Fibroblast of the conjunctiva (primary cell): Measurements from ENCODE around the gene FRMD6.

Source experiments
- DNase-seq: peaks from one replicate; pipeline ENCODE4 v3.0.0-alpha.2; 2010; ENCODE audit warnings: low read depth

FRMD6 gene

DNA sequence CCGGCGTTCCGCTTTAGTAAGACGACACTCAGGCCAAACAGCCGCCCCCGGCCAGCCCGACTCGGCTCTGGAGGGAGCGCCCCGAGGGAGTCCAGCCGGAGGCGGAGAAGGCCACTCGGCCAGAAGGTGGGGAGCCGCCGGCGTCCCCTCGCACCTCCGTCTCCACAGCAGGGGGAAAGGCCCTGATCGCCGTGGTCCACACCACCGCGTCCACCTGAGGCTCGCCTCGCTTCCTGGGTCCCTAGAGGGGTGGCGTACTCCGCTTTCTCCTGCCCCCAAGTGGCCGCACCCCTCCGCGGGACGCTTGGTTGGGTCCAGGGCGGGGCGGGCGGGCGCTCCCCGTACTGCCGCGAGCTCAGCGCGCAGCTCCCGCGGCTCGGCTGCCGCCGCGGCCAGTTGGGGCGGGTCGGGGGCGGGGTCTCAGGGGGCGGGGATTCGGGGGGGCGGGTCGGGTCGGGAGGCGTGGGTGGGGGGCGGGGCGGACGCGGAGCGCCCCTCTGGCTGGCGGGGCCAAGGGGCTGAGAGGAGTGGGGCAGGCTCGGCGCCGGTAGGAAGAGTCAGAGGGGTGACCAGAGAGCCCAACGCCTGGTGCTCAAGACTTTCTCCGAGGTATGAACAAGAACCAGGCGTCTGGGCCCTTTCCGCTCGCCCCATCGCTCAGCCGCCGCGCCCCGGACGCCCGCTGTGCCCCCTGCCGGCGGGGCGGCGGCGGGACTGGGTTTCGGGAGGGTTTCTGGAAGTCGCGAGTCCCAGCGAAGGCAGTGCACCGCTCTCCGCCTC lies at the start of gene FRMD6:
FRMD6 (plus strand) TSS at position 523 of the 780 bp plus-strand sequence. CDS start 37,927 bp downstream, outside the sequence.
- DNase-seq: peak; percentile 77

DNA sequence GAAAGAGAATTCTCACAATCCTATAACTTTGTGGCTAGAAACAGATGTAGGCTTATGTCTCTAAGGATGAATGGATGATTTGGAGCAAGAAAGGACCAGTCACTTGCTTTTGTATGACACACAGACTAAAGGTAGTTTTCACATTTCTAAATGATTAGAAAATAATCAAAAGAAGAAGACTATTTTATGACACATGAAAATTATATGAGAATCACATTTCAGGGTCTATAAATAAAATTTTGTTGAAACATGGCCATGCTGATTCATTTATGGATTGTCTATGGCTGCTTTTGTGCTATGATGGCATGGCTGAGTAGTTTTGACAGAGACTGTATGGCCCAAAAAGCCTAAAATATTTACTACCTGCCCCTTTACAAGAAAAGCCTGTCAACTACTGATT lies 49.4 kb upstream of the FRMD6 start:
- no peak for DNase-seq

- DNase-seq: no peak
Measured at GRCh38 chr14:51603495-51603894, 48.2 kb upstream of the FRMD6 start.

DNA sequence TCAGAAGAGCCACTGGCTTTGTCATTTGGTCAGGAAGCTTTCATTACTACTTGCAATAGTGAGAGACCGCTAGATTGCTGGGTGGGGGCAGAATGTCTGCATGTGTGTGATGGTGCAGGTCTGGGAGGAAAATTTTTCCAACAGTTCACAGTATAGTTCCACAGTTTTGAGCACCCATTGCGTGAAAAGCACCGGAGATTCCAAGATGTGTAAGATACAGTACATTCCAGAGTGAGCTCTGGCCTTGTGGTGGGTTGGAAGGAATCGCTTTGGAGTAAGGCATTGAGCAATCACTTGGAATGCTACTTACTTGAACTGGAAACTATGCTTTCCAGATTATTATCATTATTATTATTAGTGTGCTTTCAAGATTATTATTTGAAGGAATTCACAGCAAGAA lies 47.6 kb upstream of the FRMD6 start:
- peak; percentile 37 for DNase-seq

- no peak for DNase-seq
Measured at GRCh38 chr14:51605575-51605974, 46.1 kb upstream of the FRMD6 start.

GRCh38 chr14:51607711-51608110 lies 44.0 kb upstream of the FRMD6 start:
- DNase-seq: no peak

DNA sequence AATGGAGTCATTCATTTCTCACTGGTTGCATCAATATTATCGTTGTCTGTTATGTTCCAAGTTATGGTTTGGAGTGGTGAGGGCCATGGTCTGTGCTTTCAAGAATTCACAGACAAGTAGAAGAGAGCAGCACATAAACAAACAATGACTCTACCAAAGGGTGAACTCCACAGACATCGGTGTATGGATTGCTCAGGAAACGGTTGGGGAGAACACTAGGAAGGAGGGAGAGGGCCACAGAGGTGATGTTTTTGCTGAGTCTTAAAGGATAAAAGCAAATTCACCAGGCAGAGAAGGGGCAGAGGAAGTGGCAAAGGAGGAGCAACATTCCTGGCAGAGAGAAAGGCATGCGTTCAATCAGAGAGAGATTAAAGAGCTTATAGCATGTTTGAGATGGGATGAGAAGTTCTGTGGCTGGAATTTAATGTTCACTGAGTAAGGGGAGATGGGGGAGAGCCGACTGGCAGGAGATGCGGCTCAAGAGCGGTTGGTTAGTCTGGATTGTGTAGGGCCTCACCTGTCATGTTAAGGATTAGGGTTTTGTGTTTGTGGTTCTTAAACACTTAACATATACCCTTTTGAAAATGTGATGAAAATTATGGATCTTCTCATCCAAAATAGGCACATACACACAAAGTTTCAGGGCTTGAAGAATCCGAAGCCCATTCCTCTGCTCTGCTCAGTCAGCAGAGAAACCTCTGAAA lies 42.3 kb upstream of the FRMD6 start:
- DNase-seq: no peak

GRCh38 chr14:51609955-51610283 lies 41.8 kb upstream of the FRMD6 start:
- no peak for DNase-seq

DNA sequence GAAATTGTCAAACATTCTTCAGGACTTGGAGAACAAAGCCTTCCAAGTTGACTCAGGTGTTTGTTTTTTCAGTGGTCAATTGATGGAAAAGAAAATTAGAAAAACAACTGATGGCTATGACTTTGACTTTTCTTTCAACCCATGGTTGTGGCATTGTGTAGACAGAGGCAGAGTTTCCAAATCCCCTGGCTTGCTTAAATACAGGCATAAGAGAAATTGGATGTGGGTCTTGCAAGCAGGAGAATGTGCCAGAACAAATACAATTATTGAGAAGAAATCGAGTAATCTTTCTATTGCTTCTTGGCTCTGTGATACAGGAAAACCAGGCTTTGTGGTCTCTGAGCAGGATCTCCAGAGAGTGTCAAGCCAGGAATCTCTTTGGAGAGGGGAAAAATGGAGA lies 40.9 kb upstream of the FRMD6 start:
- DNase-seq: no peak

GRCh38 chr14:51612449-51612848 lies 39.3 kb upstream of the FRMD6 start:
- DNase-seq: no peak

- DNase-seq: no peak
Measured at GRCh38 chr14:51613416-51613815, 38.3 kb upstream of the FRMD6 start.

DNA sequence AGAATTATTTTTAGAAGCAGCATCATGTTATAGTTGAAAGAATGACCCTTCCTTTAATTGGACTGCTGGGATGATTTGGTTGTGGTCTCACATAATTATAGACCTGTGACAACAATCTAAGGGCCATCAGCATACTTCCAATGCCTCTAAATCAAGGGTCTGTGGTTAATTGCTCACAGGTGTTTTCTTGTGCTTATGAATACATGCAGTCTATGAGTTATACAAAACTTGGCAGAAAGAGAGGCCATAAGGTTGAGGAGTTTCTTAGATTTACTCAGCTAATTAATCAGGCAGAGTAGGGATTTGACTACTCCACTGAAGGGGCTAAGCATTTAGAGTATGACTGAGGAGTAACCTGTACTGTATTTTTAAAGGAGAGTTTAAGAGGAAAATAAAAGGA lies 37.0 kb upstream of the FRMD6 start:
- DNase-seq: no peak

DNA sequence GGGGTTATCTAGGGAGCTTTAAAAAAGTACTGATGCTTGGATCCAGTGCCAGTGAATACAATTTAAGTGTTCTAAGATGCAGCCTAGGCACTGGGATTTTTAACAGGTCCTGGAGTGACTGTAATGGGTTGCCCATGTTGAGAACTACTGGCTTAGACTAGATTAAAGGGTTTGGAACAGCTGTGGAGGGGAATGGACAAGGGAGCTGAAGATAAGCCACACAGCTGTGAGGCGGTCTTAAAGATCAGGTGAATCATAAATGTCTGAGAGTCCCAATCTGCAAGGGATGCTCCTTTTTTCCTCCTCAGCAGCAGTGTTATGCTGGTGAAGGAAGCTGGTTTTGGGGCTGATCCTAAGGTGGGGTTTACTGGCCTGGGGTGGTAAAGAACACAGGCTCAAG lies 35.5 kb upstream of the FRMD6 start:
- no peak for DNase-seq

GRCh38 chr14:51616724-51617409 lies 34.8 kb upstream of the FRMD6 start:
- peak; percentile 47 for DNase-seq

- DNase-seq: no peak
Measured at GRCh38 chr14:51619561-51619960, 32.1 kb upstream of the FRMD6 start.

DNA sequence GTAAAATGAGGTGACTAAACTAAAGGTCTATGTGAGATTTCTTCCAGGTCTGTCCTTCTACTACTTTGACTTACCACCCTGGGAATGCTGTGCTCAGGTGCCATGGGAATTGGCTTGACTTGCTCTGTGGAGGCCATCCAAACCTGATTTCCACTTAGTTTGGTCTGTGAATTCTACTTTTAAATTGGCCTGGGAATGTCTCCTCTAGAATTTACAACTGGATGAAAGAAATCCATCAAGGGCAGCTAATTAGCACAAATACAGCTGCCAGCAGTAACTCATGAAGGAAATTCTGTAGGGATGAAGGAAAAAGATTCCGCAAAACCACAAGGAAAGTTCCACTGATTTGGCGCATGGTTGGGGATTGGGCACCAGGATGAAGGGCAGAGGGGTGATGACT lies 31.7 kb upstream of the FRMD6 start:
- no peak for DNase-seq

- no peak for DNase-seq
Measured at GRCh38 chr14:51621654-51622053, 30.1 kb upstream of the FRMD6 start.

DNA sequence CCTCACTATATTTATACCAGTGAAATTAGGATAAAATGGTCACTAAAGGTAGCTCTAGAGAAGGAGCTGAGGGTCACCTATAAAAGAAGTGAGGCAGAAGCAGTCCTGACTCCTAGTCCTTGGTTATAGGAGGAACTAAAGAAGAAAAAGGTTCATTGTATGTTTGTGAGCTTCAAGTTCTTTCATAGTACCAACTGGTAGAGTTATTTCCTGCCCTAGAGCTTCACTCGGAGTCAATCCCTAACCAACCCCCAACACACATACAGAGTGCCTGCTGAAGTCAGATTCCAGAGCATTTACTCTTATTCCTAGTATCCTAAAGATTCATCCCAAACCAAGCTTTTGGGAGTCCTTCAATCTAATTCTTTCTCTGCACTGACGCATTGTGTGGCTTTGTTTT lies 29.3 kb upstream of the FRMD6 start:
- no peak for DNase-seq

DNA sequence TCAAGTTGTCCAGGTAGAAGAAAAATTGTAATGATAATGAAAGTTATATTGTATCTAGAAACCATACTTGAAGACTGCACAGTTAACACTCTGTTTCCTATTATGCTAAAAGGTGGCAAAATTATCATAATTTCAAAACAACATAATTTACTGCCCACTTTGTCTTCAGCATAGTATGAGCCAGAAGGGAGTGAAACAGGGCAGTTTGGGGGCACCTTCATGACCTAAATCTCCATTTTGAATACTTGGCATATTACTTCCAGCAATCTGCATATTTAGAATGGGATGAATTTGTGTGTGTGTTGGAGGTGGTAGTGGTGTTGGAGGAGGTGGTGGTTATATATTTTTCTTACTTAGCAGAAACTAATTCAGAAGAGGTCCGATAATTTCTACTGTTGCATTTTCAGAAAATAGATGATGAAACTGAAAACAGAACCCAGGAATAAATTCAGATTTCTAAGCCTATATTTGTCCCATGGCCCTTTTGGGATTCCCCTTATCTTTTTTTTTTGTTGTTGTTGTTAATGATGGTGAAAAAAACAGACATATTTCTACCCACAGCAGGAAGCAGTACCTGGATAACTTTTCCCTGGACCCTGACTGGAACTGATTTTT lies 26.6 kb upstream of the FRMD6 start:
- no peak for DNase-seq

DNA sequence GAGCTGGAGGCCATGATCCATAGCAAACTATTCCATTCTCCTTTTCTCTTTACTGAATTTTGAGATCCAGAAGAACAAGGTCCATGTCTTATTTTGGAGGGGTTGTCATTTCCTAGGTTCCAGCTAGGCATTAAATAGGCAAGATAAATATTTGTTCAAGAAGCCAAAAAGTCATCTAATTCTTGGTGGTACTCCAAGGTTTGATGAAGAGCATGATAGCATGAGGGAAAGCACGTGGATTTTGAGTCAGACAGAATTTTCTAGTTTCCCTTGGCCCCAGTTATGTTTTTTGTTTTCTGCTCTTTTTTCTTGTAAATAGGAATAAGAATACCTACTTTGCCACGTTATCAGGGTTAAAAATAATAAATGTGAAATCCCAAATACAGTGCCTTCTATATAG lies 25.5 kb upstream of the FRMD6 start:
- DNase-seq: no peak

GRCh38 chr14:51626788-51627187 lies 24.9 kb upstream of the FRMD6 start:
- DNase-seq: no peak

DNA sequence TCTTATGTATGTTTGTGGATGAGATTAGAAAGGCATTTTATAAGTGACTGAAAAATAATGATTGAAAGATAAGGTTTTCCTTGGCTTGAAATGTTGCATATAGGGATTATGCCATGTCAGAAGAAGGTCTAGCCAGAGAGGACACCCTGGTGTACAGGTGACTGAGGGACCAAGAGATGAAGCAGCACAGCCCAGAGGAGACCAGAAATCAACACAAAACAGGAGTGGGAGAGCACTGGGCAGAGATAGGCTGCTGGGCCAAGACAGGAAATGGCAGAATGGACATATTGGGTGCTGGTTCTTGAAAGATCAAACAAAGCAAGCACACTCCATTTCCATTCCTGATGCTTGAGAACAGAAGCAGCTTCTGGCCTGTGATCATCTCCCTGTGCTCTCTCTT lies 24.4 kb upstream of the FRMD6 start:
- no peak for DNase-seq

- DNase-seq: no peak
Measured at GRCh38 chr14:51628238-51628637, 23.5 kb upstream of the FRMD6 start.
